H1 (cell line): ENCODE measurements around the gene RBM38. TPM values are rescaled to one million over a fixed set of nuclear protein-coding genes. Genes with fewer than 3 reads are reported as not detected.

Experiments
- CTCF ChIA-PET: fragments of 300-600 bp; sonication (Branson Sonifier 250); formaldehyde crosslinking; loops from one replicate; lab custom pipeline; 2021; ENCODE audit not compliant: partially characterized antibody; lab: Charles Lee
- POLR2A ChIA-PET: fragments of 300-600 bp; sonication (Branson Sonifier 250); formaldehyde crosslinking; loops from one replicate; lab custom pipeline; 2021; ENCODE audit warnings: inconsistent platforms; ENCODE audit not compliant: partially characterized antibody; lab: Charles Lee
- DNase-seq, 2 experiments: peaks; one replicate each; pipeline versions ENCODE4 v3.0.0 to v3.0.0-alpha.2; 2010 to 2022; ENCODE audit warnings: low spot score in 2 of 2, low read depth in 1 of 2, mixed read lengths in 1 of 2
- FAIRE-seq: peaks from 2 replicates; lab custom pipeline; 2011; peaks lifted over from hg19 to GRCh38; lab: Jason Lieb, UNC
- H2AFZ ChIP-seq: 2 replicates; pipeline ENCODE4 v1.8.1; 2012; ENCODE audit warnings: low read length, inconsistent platforms
- H2AK5ac ChIP-seq: 2 replicates; pipeline ENCODE4 v1.6.1; 2013; ENCODE audit warnings: low read depth, low read length
- H2BK120ac ChIP-seq: replicated peaks from 2 replicates; pipeline ENCODE3; 2013; ENCODE audit warnings: low read depth, low read length, inconsistent platforms
- H2BK12ac ChIP-seq: 2 replicates; pipeline ENCODE4 v1.6.1; 2013; ENCODE audit warnings: low read depth, low read length
- H2BK15ac ChIP-seq: 2 replicates; pipeline ENCODE4 v1.6.1; 2013; ENCODE audit warnings: low read length
- H2BK20ac ChIP-seq: 2 replicates; pipeline ENCODE4 v1.6.1; 2013; ENCODE audit warnings: low read length
- H2BK5ac ChIP-seq: 2 replicates; pipeline ENCODE4 v1.6.1; 2013; ENCODE audit warnings: low read depth, low read length
- H3K14ac ChIP-seq: 2 replicates; pipeline ENCODE4 v1.6.1; 2013; ENCODE audit warnings: inconsistent platforms; ENCODE audit not compliant: insufficient read length
- H3K18ac ChIP-seq: 2 replicates; pipeline ENCODE4 v1.6.1; 2013; ENCODE audit warnings: low read length; ENCODE audit errors: extremely low read depth
- H3K23ac ChIP-seq: 2 replicates; pipeline ENCODE4 v1.6.1; 2013; ENCODE audit warnings: inconsistent platforms; ENCODE audit not compliant: insufficient read length
- H3K23me2 ChIP-seq: 2 replicates; pipeline ENCODE4 v1.6.1; 2013; ENCODE audit warnings: low read depth, low read length
- H3K27ac ChIP-seq: 2 replicates; pipeline ENCODE4 v1.6.1; 2011; ENCODE audit warnings: low read depth, low read length, inconsistent platforms
- H3K27me3 ChIP-seq, 4 experiments: replicated peaks in 1 of 4; 1 replicate in 1 of 4; 2 replicates in 3 of 4; pipeline versions ENCODE4 v1.6.1 to v1.8.1; 2011 to 2013; ENCODE audit warnings: low read length in 3 of 4, mild to moderate bottlenecking in 3 of 4, inconsistent platforms in 2 of 4, mixed read lengths in 2 of 4, moderate library complexity in 1 of 4; ENCODE audit not compliant: control insufficient read depth in 3 of 4, insufficient read depth in 3 of 4; ENCODE audit errors: extremely low read depth in 1 of 4
- H3K36me3 ChIP-seq, 4 experiments: 2 replicates each; pipeline versions ENCODE4 v1.6.1 to v1.8.1; 2011 to 2013; ENCODE audit warnings: mild to moderate bottlenecking in 4 of 4, low read length in 3 of 4, moderate library complexity in 2 of 4, control low read depth in 1 of 4, inconsistent platforms in 1 of 4; ENCODE audit not compliant: insufficient read depth in 4 of 4, control insufficient read depth in 2 of 4
- H3K4ac ChIP-seq: replicated peaks from 2 replicates; pipeline ENCODE3; 2013; ENCODE audit warnings: low read length, low read depth, mixed read lengths, inconsistent platforms; ENCODE audit not compliant: insufficient read length
- H3K4me1 ChIP-seq, 4 experiments: replicated peaks in 1 of 4; 1 replicate in 1 of 4; 2 replicates in 3 of 4; pipeline versions ENCODE4 v1.6.1 to v1.8.1; 2011 to 2013; ENCODE audit warnings: low read length in 3 of 4, inconsistent platforms in 2 of 4, mixed read lengths in 1 of 4; ENCODE audit not compliant: insufficient read depth in 4 of 4, control insufficient read depth in 3 of 4
- H3K4me2 ChIP-seq, 2 experiments: 2 replicates each; pipeline versions ENCODE4 v1.6.1 to v1.8.1; 2011 to 2013; ENCODE audit warnings: low read depth in 2 of 2, low read length in 2 of 2, control low read depth in 1 of 2, inconsistent platforms in 1 of 2, mild to moderate bottlenecking in 1 of 2; ENCODE audit not compliant: insufficient read depth in 1 of 2
- H3K4me3 ChIP-seq, 4 experiments: fragments of 200-600, 300-600 bp in 1 of 4; sonication (generic), shearing (Covaris generic), sonication (Bioruptor Twin) in 1 of 4; 2 replicates each; pipeline versions ENCODE4 v1.5.1 to v1.8.1; 2011 to 2016; ENCODE audit warnings: low read length in 4 of 4, low read depth in 3 of 4, control low read depth in 2 of 4, inconsistent platforms in 2 of 4, mild to moderate bottlenecking in 2 of 4, mixed read lengths in 1 of 4, moderate library complexity in 1 of 4; ENCODE audit not compliant: insufficient read depth in 2 of 4; ENCODE audit errors: extremely low read depth in 1 of 4
- H3K56ac ChIP-seq: replicated peaks from 2 replicates; pipeline ENCODE3; 2013; ENCODE audit warnings: low read depth, mild to moderate bottlenecking, mixed read lengths, low read length, inconsistent platforms; ENCODE audit not compliant: insufficient read length
- H3K79me1 ChIP-seq: 2 replicates; pipeline ENCODE4 v1.6.1; 2013; ENCODE audit warnings: low read depth, low read length, control low read depth
- H3K79me2 ChIP-seq, 2 experiments: 2 replicates each; pipeline versions ENCODE4 v1.6.1 to v1.8.1; 2012 to 2013; ENCODE audit warnings: low read length in 2 of 2, mild to moderate bottlenecking in 2 of 2, inconsistent platforms in 1 of 2; ENCODE audit not compliant: insufficient read depth in 2 of 2, control insufficient read depth in 1 of 2
- H3K9ac ChIP-seq, 4 experiments: replicated peaks in 1 of 4; 1 replicate in 1 of 4; 2 replicates in 3 of 4; pipeline versions ENCODE4 v1.6.1 to v1.8.1; 2011 to 2013; ENCODE audit warnings: low read depth in 3 of 4, low read length in 3 of 4, control low read depth in 2 of 4, mild to moderate bottlenecking in 2 of 4, moderate library complexity in 2 of 4, inconsistent platforms in 1 of 4; ENCODE audit errors: extremely low read depth in 1 of 4
- H3K9me3 ChIP-seq, 2 experiments: 2 replicates each; pipeline versions ENCODE4 v1.6.1 to v1.8.1; 2012 to 2013; ENCODE audit warnings: mild to moderate bottlenecking in 2 of 2, moderate library complexity in 2 of 2, control low read depth in 1 of 2, inconsistent platforms in 1 of 2, low read depth in 1 of 2, low read length in 1 of 2, mixed read lengths in 1 of 2; ENCODE audit not compliant: insufficient read depth in 2 of 2
- H4K20me1 ChIP-seq, 2 experiments: replicated peaks in 1 of 2; 2 replicates each; pipeline versions ENCODE3 to v1.8.1; 2011 to 2013; ENCODE audit warnings: inconsistent platforms in 2 of 2, low read length in 2 of 2, mild to moderate bottlenecking in 1 of 2; ENCODE audit not compliant: insufficient read depth in 2 of 2, control insufficient read depth in 1 of 2
- H4K5ac ChIP-seq: 2 replicates; pipeline ENCODE4 v1.6.1; 2013; ENCODE audit warnings: low read length, low read depth, mixed read lengths, inconsistent platforms; ENCODE audit not compliant: insufficient read length
- H4K8ac ChIP-seq: 2 replicates; pipeline ENCODE4 v1.8.0; 2013; ENCODE audit warnings: mild to moderate bottlenecking, moderate library complexity, low read length, inconsistent platforms; ENCODE audit not compliant: insufficient read depth; ENCODE audit errors: extremely low read depth
- H4K91ac ChIP-seq: replicated peaks from 2 replicates; pipeline ENCODE3; 2013; ENCODE audit warnings: low read length, mixed read lengths, inconsistent platforms; ENCODE audit not compliant: insufficient read length
- CHD1 ChIP-seq: IDR thresholded peaks from 2 replicates; pipeline ENCODE4 v1.6.1; 2012; ENCODE audit warnings: low read depth, low read length, improper control_type of control experiment
- CTCF ChIP-seq, 3 experiments: IDR thresholded peaks; 1 replicate in 2 of 3; 2 replicates in 1 of 3; pipeline versions ENCODE4 v1.5.1 to v1.6.1; 2011; ENCODE audit warnings: low read length in 3 of 3, mild to moderate bottlenecking in 3 of 3, inconsistent platforms in 2 of 3, low read depth in 1 of 3, moderate library complexity in 1 of 3; ENCODE audit not compliant: insufficient read depth in 1 of 3; ENCODE audit errors: control extremely low read depth in 1 of 3
- FOSL1 ChIP-seq: IDR thresholded peaks from 2 replicates; pipeline ENCODE4 v1.6.1; 2011; ENCODE audit warnings: mild to moderate bottlenecking, low read depth, low read length, moderate library complexity; ENCODE audit not compliant: insufficient read depth
- POU5F1 ChIP-seq: IDR thresholded peaks from 2 replicates; pipeline ENCODE4 v1.6.1; 2011; ENCODE audit warnings: low read depth, mild to moderate bottlenecking, low read length, moderate library complexity
- RAD21 ChIP-seq, 2 experiments: IDR thresholded peaks in 1 of 2; conservative IDR thresholded peaks in 1 of 2; 2 replicates each; pipeline ENCODE4 v1.6.1; 2011; ENCODE audit warnings: low read depth in 2 of 2, low read length in 2 of 2, improper control_type of control experiment in 1 of 2, inconsistent platforms in 1 of 2, mild to moderate bottlenecking in 1 of 2, moderate library complexity in 1 of 2
- SP2 ChIP-seq: IDR thresholded peaks from 2 replicates; pipeline ENCODE4 v1.6.1; 2012; ENCODE audit warnings: mild to moderate bottlenecking, low read length, inconsistent platforms
- WGBS, 2 experiments: shearing (Covaris generic) in 1 of 2; methylation state at CpG; one replicate each; pipeline versions ENCODE4 v1.1.6 to v1.1.7; 2013 to 2015; ENCODE audit warnings: low lambda C conversion rate in 2 of 2, mixed read lengths in 2 of 2, inconsistent platforms in 1 of 2, low coverage in 1 of 2, missing lambda C conversion rate in 1 of 2; ENCODE audit not compliant: insufficient replicate concordance in 2 of 2, insufficient coverage in 1 of 2, insufficient read length in 1 of 2; ENCODE audit errors: extremely low coverage in 1 of 2, missing lambda C conversion rate in 1 of 2; 5-methylcytosine and 5-hydroxymethylcytosine counted together
- polyA plus RNA-seq, 7 experiments: library from polyadenylated mRNA; depleted of rRNA in 3 of 7; stranded (reverse) in 5 of 7; unstranded in 2 of 7; fragments of >200 nt in 5 of 7; fragments of 200-250 nt in 2 of 7; gene quantifications; 1 replicate in 5 of 7; 2 replicates in 1 of 7; 4 replicates in 1 of 7; pipeline versions ENCODE4 v1.2.1 to v1.2.3, GENCODE V29; 2011 to 2013; ENCODE audit warnings: missing spikeins in 2 of 7, mixed read lengths in 2 of 7
- total RNA-seq: library from RNA; stranded (reverse); fragmentation: NEBNext Ultra II Directional; extraction: Animal tissue kit (Norgen Biotek cat#: 25700); gene quantifications from 2 replicates; pipeline ENCODE4 v1.2.1, GENCODE V29; 2021

The RBM38 gene
- total and polyA plus RNA-seq, 2 of the 8 experiments (the other 6 are each of a cell fraction or from before 2014, with no cell fraction given), result 57.7 to 109 TPM

DNA sequence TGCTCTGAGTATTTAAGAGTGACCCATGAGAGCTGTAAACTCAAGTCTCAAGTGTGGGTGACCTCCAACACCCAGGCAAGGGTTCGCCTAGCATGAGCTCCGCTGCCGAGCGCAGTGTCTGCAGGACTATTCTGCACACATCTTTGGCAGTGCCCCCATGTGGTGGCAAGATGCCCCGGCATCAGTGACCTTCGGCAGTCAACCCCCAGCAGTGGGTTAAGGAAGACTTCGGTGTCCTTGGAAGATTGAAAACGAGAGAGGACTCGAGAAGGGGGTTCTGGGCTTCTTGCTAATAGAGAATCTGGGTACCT is 43.1 kb downstream of the RBM38 start:
- Histone ChIP-seq H3K4me3 (no peak overlapping the region), H3K36me3 (no peaks in the 10 kb centered on the region), H3K9ac (no peak overlapping the region), H3K18ac (no peak overlapping the region), H4K91ac (no peak overlapping the region), H3K79me2 (no peaks in the 10 kb centered on the region), H3K27me3 (no peaks in the 10 kb centered on the region), H3K23ac (no peak overlapping the region), H2BK20ac (no peak overlapping the region), H3K4me2 (no peak overlapping the region), H3K4me1 (peaks cover 0 to 8% (median 6%) of the 10 kb centered on the region in 4 experiments; a peak in 5 of 7 replicates), H4K8ac (no peak overlapping the region), H3K79me1 (no peaks in the 10 kb centered on the region), H3K23me2 (no peaks in the 10 kb centered on the region), H2BK120ac (no peak overlapping the region), H3K9me3 (no peaks in the 10 kb centered on the region), H3K4ac (no peak overlapping the region), H3K56ac (no peak overlapping the region), H2BK15ac (no peak overlapping the region), H2AFZ (no peak overlapping the region), H2AK5ac (no peak overlapping the region), H2BK5ac (no peak overlapping the region), H3K14ac (no peak overlapping the region), H4K5ac (no peak overlapping the region), H2BK12ac (no peak overlapping the region), H4K20me1 (no peaks in the 10 kb centered on the region), H3K27ac (no peak overlapping the region)
- DNase-seq (no peak), FAIRE-seq (no peak)
- ChIA-PET CTCF (interaction anchor here (0.6 to 3.3 kb wide), 13 partner anchors 10 to 193 kb away, joined by 3 to 18 read pairs (median 5); no protein-coding TSS in a partner anchor), POLR2A (no interaction called here)
- TF ChIP-seq SP2, result no peak
- no peak for TF ChIP-seq FOSL1
- no peak for TF ChIP-seq CHD1
- TF ChIP-seq POU5F1, result no peak
- TF ChIP-seq RAD21 (IDR thresholded peaks at IDR 0.05 in 1 of 2, conservative IDR thresholded peaks at IDR 0.05 in 1 of 2; ENCODE audit: low read depth in 2 of 2, low read length in 2 of 2), result peak; percentile 7 to 42; a peak in 2 of 4 replicates
- peak; percentile 35 to 52 (median 45) for TF ChIP-seq CTCF (IDR thresholded peaks at IDR 0.05; ENCODE audit: control extremely low read depth in 1 of 3, insufficient read depth in 1 of 3, low read depth in 1 of 3, low read length in 3 of 3)
- 89% methylated on average over 9 of the region's 9 CpGs; no CpG with 5 or more reads in 1 of the 2 experiments for WGBS, 2 experiments
